GM21447 (cell line): Measurements from ENCODE around the gene TNFSF11.

Experiments used
- ATAC-seq: cut with Tn5 transposase; IDR thresholded peaks from one replicate; pipeline ENCODE4 v1.9.1; 2021; ENCODE audit not compliant: unreplicated experiment

TNFSF11 gene

GRCh38 chr13:42607546-42607945, 33.6 kb downstream of the TNFSF11 start:
- ATAC-seq, result no peak

GRCh38 chr13:42610649-42611048, 36.7 kb downstream of the TNFSF11 start:
- no peak for ATAC-seq

- ATAC-seq, result no peak
Observed at GRCh38 chr13:42611086-42611779, 37.3 kb downstream of the TNFSF11 start.

GRCh38 chr13:42612021-42612765, 38.2 kb downstream of the TNFSF11 start:
- ATAC-seq, result no peak

GRCh38 chr13:42614436-42615035, 40.6 kb downstream of the TNFSF11 start:
- ATAC-seq, result no peak

GRCh38 chr13:42615691-42616090, 41.7 kb downstream of the TNFSF11 start:
- no peak for ATAC-seq

- ATAC-seq, result no peak
Observed at GRCh38 chr13:42617221-42617620, 43.3 kb downstream of the TNFSF11 start.

- ATAC-seq, result no peak
Observed at GRCh38 chr13:42623916-42624315, 50.0 kb downstream of the TNFSF11 start.

- ATAC-seq, result no peak
Observed at GRCh38 chr13:42625611-42626010, 51.7 kb downstream of the TNFSF11 start.

- no peak for ATAC-seq
Observed at GRCh38 chr13:42626176-42626860, 52.4 kb downstream of the TNFSF11 start.

GRCh38 chr13:42628666-42629065, 54.7 kb downstream of the TNFSF11 start:
- ATAC-seq, result no peak

- ATAC-seq, result no peak
Observed at GRCh38 chr13:42631181-42631580, 57.2 kb downstream of the TNFSF11 start.

GRCh38 chr13:42633495-42633894, 59.5 kb downstream of the TNFSF11 start:
- no peak for ATAC-seq

- no peak for ATAC-seq
Observed at GRCh38 chr13:42638101-42638500, 64.1 kb downstream of the TNFSF11 start.

- no peak for ATAC-seq
Observed at GRCh38 chr13:42638886-42639285, 64.9 kb downstream of the TNFSF11 start.

- ATAC-seq, result no peak
Observed at GRCh38 chr13:42643076-42643475, 69.1 kb downstream of the TNFSF11 start.

- no peak for ATAC-seq
Observed at GRCh38 chr13:42644841-42645240, 70.9 kb downstream of the TNFSF11 start.

GRCh38 chr13:42645717-42646116, 71.8 kb downstream of the TNFSF11 start:
- ATAC-seq, result no peak

- no peak for ATAC-seq
Observed at GRCh38 chr13:42649141-42649540, 75.2 kb downstream of the TNFSF11 start.

- no peak for ATAC-seq
Observed at GRCh38 chr13:42649831-42650230, 75.9 kb downstream of the TNFSF11 start.

- ATAC-seq, result no peak
Observed at GRCh38 chr13:42650506-42650905, 76.6 kb downstream of the TNFSF11 start.
